CD8-positive, alpha-beta memory T cell (primary cell): Measurements from ENCODE around the gene MEIS2. TPM values are rescaled to one million over a fixed set of nuclear protein-coding genes. Genes with fewer than 3 reads are reported as not detected.

Experiments used
- CTCF ChIA-PET: fragments of 350-600 bp; sonication (Branson Sonifier 250); formaldehyde crosslinking; loops from one replicate; lab custom pipeline; 2021; ENCODE audit warnings: antibody characterized with exemption; lab: Charles Lee
- POLR2A ChIA-PET: fragments of 350-600 bp; sonication (Branson Sonifier 250); formaldehyde crosslinking; loops from one replicate; lab custom pipeline; 2021; ENCODE audit warnings: antibody characterized with exemption; lab: Charles Lee
- DNase-seq, 5 donors: peaks; one replicate each; pipeline versions ENCODE4 v3.0.0 to v3.0.0-alpha.2; 2020 to 2022; ENCODE audit warnings: mixed read lengths in 1 of 5
- H3K27ac ChIP-seq: one replicate; pipeline ENCODE4 v1.7.0; 2013; ENCODE audit warnings: low read depth, mild to moderate bottlenecking, low read length, moderate library complexity
- H3K27me3 ChIP-seq: 2 replicates; pipeline ENCODE4 v1.7.0; 2013; ENCODE audit warnings: low read length, mild to moderate bottlenecking; ENCODE audit not compliant: insufficient read depth, poor library complexity, severe bottlenecking
- H3K36me3 ChIP-seq: 2 replicates; pipeline ENCODE4 v1.7.0; 2013; ENCODE audit warnings: mild to moderate bottlenecking, low read length, moderate library complexity; ENCODE audit not compliant: insufficient read depth
- H3K4me1 ChIP-seq: 2 replicates; pipeline ENCODE4 v1.7.0; 2013; ENCODE audit warnings: mild to moderate bottlenecking, low read length, moderate library complexity; ENCODE audit not compliant: insufficient read depth
- H3K4me3 ChIP-seq: 2 replicates; pipeline ENCODE4 v1.7.0; 2013; ENCODE audit warnings: mild to moderate bottlenecking, low read length
- H3K9me3 ChIP-seq: 2 replicates; pipeline ENCODE4 v1.7.0; 2013; ENCODE audit warnings: mild to moderate bottlenecking, low read length
- H3K27ac Mint-ChIP-seq, 8 donors: one replicate each; pipeline ENCODE4 v1.8.0; 2020 to 2021; ENCODE audit warnings: mixed read lengths in 8 of 8, mild to moderate bottlenecking in 6 of 8, inconsistent platforms in 3 of 8, moderate library complexity in 3 of 8
- H3K27me3 Mint-ChIP-seq, 2 donors: one replicate each; pipeline ENCODE4 v1.8.0; 2020 to 2021; ENCODE audit warnings: mixed read lengths in 2 of 2, mild to moderate bottlenecking in 1 of 2, moderate library complexity in 1 of 2
- H3K36me3 Mint-ChIP-seq, 3 donors: one replicate each; pipeline ENCODE4 v1.8.0; 2020 to 2021; ENCODE audit warnings: mixed read lengths in 3 of 3, inconsistent platforms in 1 of 3, mild to moderate bottlenecking in 1 of 3
- H3K4me1 Mint-ChIP-seq, 3 donors: one replicate each; pipeline ENCODE4 v1.8.0; 2020 to 2021; ENCODE audit warnings: mixed read lengths in 3 of 3, inconsistent platforms in 1 of 3, mild to moderate bottlenecking in 1 of 3
- H3K4me3 Mint-ChIP-seq, 7 donors: one replicate each; pipeline ENCODE4 v1.8.0; 2020 to 2021; ENCODE audit warnings: mixed read lengths in 7 of 7, mild to moderate bottlenecking in 6 of 7, moderate library complexity in 4 of 7, inconsistent platforms in 2 of 7
- H3K9me3 Mint-ChIP-seq, 5 donors: one replicate each; pipeline ENCODE4 v1.8.0; 2020 to 2022; ENCODE audit warnings: mixed read lengths in 5 of 5, mild to moderate bottlenecking in 3 of 5, moderate library complexity in 2 of 5, inconsistent platforms in 1 of 5
- polyA plus RNA-seq: library from polyadenylated mRNA; unstranded; fragments of 300-500 nt; fragmentation: Illumina TruSeq; gene quantifications from one replicate; pipeline ENCODE4 v1.2.3, GENCODE V29; 2021
- total RNA-seq, 2 experiments: library from RNA; stranded (reverse); gene quantifications; one replicate each; pipeline ENCODE4 v1.2.3, GENCODE V29; 2021

The MEIS2 gene
- total and polyA plus RNA-seq, 3 experiments from 2014 or later: not detected

DNA sequence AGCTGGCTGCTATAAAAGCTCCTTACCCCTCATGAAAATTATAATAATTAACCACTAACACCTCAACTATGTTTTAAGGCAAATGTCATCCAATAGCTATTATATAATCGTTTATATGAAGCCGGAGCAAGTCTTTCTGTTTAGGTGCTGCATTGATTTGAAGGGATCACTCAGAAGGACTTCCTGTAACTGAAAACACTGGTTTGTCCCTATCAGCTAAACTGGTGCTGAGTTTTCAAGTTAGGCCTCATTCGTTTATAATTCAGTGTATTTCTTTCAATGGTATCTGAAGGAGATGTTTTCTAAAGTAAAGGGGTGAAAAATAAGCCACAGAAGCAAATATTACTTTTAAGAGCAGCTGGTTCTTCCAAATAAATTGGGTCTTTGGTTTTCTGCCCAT is 14.2 kb downstream of the MEIS2 start:
- H3K4me3 Mint-ChIP-seq: no peak overlapping the region
- ChIA-PET CTCF (no interaction called here), POLR2A (no interaction called here)
- no peaks in the 10 kb centered on the region for H3K4me1 Mint-ChIP-seq
- Histone ChIP-seq H3K36me3 (no peaks in the 10 kb centered on the region), H3K4me1 (no peaks in the 10 kb centered on the region), H3K9me3 (no peaks in the 10 kb centered on the region), H3K27me3 (no peaks in the 10 kb centered on the region), H3K4me3 (no peak overlapping the region), H3K27ac (no peak overlapping the region)
- DNase-seq: no peak
- no peaks in the 10 kb centered on the region for H3K9me3 Mint-ChIP-seq
- no peaks in the 10 kb centered on the region for H3K36me3 Mint-ChIP-seq
- peaks cover 12 to 15% of the 10 kb centered on the region in 2 donors for H3K27me3 Mint-ChIP-seq
- H3K27ac Mint-ChIP-seq: no peak overlapping the region

DNA sequence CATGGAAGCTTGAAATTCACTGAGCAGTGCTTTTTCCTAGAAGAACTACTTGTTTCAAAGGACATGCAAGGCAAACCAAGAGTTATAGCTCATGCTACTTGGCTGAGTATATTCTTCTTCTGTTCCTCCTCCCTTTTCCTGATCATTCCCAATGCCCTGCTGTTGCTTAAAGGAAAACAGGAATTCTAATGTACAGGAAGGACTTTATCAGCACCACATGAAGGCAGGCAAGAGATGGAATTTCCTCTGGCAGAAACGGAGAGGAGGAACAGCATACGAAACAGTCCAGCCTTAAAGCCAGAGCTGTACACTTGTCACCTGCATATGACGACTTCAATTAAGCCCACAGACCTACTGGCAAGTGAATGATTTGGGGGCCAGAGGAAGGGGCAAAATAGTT is 15.7 kb downstream of the MEIS2 start:
- H3K4me1 ChIP-seq: no peaks in the 10 kb centered on the region
- H3K27ac Mint-ChIP-seq: no peak overlapping the region
- ChIA-PET POLR2A (no interaction called here), CTCF (no interaction called here)
- no peak overlapping the region for H3K4me3 ChIP-seq
- H3K9me3 Mint-ChIP-seq: no peaks in the 10 kb centered on the region
- no peak overlapping the region for H3K27ac ChIP-seq
- no peaks in the 10 kb centered on the region for H3K9me3 ChIP-seq
- no peak for DNase-seq
- no peaks in the 10 kb centered on the region for H3K4me1 Mint-ChIP-seq
- no peaks in the 10 kb centered on the region for H3K36me3 Mint-ChIP-seq
- peaks cover 5 to 10% of the 10 kb centered on the region in 2 donors for H3K27me3 Mint-ChIP-seq
- H3K27me3 ChIP-seq: no peaks in the 10 kb centered on the region
- H3K36me3 ChIP-seq: no peaks in the 10 kb centered on the region
- H3K4me3 Mint-ChIP-seq: no peak overlapping the region

DNA sequence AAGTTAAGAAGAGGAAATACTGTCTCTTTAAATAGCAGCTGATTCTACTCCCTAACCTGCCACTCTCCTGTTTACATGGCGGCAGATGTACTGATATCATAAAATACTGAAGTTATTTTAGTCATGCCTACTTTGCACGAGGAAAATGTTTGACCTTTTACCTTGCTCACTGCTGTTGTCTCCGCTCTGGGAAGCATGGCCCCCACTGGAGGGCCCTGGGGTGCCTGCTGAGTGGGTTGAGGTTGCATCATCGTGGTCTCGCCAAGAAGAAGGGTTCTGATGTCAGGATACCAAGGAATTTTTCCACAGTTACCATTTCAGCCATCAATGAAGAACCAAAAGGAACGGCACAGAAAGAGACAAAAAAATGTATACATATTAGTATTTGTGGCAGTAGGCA is 16.7 kb downstream of the MEIS2 start:
- POLR2A ChIA-PET: no interaction called here
- H3K27ac Mint-ChIP-seq: no peak overlapping the region
- DNase-seq: no peak
- CTCF ChIA-PET: no interaction called here
- Histone ChIP-seq H3K36me3 (no peaks in the 10 kb centered on the region), H3K9me3 (no peaks in the 10 kb centered on the region), H3K27ac (no peak overlapping the region), H3K4me1 (no peaks in the 10 kb centered on the region), H3K4me3 (no peak overlapping the region), H3K27me3 (no peaks in the 10 kb centered on the region)
- H3K4me3 Mint-ChIP-seq: no peak overlapping the region
- H3K9me3 Mint-ChIP-seq: no peaks in the 10 kb centered on the region
- H3K4me1 Mint-ChIP-seq: no peaks in the 10 kb centered on the region
- peaks cover 0 to 4% of the 10 kb centered on the region in 2 donors for H3K27me3 Mint-ChIP-seq
- no peaks in the 10 kb centered on the region for H3K36me3 Mint-ChIP-seq

DNA sequence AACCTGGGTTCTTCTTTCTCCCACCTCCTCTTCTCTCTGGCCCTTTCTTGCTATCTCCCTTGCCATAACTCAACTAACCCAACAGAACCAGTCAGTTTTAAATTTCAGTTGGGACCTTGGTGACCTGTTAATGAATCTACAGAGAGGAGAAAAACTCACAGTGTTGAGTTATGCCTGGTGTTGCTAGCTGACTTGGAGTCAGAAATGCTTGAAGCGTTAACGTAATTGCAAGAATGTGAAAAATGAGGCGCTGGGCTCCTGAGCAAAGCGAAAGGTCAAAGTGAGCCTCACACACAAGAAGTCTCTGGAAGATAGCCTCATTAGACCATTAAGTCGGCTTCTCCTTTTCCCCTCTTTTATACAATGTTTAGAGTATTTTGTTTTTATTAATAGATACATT is 18.4 kb downstream of the MEIS2 start:
- POLR2A ChIA-PET: no interaction called here
- Histone ChIP-seq H3K4me3 (no peak overlapping the region), H3K27ac (no peak overlapping the region), H3K36me3 (no peaks in the 10 kb centered on the region), H3K9me3 (no peaks in the 10 kb centered on the region), H3K27me3 (no peaks in the 10 kb centered on the region), H3K4me1 (no peaks in the 10 kb centered on the region)
- Mint-ChIP-seq H3K4me3 (no peak overlapping the region), H3K36me3 (no peaks in the 10 kb centered on the region), H3K9me3 (no peaks in the 10 kb centered on the region), H3K27ac (no peak overlapping the region), H3K4me1 (no peaks in the 10 kb centered on the region), H3K27me3 (peaks cover 2 to 6% of the 10 kb centered on the region in 2 donors)
- DNase-seq: no peak
- CTCF ChIA-PET: no interaction called here

DNA sequence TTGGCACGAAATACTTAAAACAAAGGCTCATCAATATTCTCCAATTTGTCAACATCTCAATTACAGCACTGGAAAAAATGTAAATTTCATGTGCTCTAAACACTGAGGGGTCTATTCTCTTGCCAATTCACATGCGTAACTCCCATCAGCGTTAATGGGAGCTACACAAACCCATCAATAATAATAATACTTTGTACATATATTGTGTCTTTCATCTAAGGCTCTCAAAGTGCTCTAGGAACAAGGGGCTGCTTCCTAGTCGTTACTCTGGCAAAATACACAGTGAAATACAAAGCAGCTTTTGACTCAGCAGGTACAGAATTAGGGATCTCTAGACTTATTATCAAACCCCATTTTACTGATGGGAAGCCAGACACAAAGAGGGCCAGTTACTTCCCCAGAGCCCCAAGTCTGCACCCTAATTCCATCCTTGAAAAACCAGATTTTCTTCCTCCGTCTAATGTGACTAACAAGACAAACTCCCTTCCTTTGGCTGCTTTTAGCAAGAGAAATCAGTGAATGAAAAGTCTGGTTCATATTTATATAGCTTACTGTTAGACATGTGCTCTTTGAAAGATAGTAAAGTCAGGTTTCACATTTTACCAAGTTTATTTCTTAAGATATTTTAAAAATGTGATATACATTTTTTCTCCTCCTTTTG is 20.0 kb downstream of the MEIS2 start:
- no peak for DNase-seq
- ChIA-PET POLR2A (no interaction called here), CTCF (no interaction called here)
- Mint-ChIP-seq H3K9me3 (no peaks in the 10 kb centered on the region), H3K4me1 (no peaks in the 10 kb centered on the region), H3K27ac (no peak overlapping the region), H3K4me3 (no peak overlapping the region), H3K27me3 (peaks cover 1 to 6% of the 10 kb centered on the region in 2 donors), H3K36me3 (no peaks in the 10 kb centered on the region)
- Histone ChIP-seq H3K4me1 (no peaks in the 10 kb centered on the region), H3K27ac (no peak overlapping the region), H3K4me3 (no peak overlapping the region), H3K9me3 (no peaks in the 10 kb centered on the region), H3K36me3 (no peaks in the 10 kb centered on the region), H3K27me3 (no peaks in the 10 kb centered on the region)

DNA sequence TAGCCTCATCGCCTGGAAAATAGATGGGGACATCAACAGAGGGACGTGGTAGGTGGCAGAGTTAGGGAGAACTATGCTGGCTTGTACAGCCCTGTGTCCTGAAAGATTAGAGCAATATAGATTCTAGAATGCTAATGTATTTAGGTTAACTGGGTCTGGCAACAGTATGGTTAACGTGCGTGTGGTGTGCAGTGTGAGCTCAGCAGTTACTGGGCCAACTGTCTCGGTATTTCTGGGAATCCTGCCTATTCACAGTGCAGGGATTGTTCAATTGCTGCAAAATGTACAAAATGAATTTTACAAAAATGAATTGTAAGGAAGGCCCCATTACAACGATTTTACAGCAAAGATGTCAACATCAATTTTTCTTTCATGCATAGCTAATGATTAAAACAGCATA is 20.6 kb downstream of the MEIS2 start:
- no peak overlapping the region for H3K27ac ChIP-seq
- no peaks in the 10 kb centered on the region for H3K36me3 ChIP-seq
- no peaks in the 10 kb centered on the region for H3K36me3 Mint-ChIP-seq
- H3K4me3 Mint-ChIP-seq: no peak overlapping the region
- ChIA-PET POLR2A (no interaction called here), CTCF (no interaction called here)
- DNase-seq: no peak
- H3K4me1 ChIP-seq: no peaks in the 10 kb centered on the region
- no peak overlapping the region for H3K27ac Mint-ChIP-seq
- no peaks in the 10 kb centered on the region for H3K9me3 Mint-ChIP-seq
- no peak overlapping the region for H3K4me3 ChIP-seq
- no peaks in the 10 kb centered on the region for H3K9me3 ChIP-seq
- peaks cover 1 to 6% of the 10 kb centered on the region in 2 donors for H3K27me3 Mint-ChIP-seq
- H3K27me3 ChIP-seq: no peaks in the 10 kb centered on the region
- no peaks in the 10 kb centered on the region for H3K4me1 Mint-ChIP-seq

DNA sequence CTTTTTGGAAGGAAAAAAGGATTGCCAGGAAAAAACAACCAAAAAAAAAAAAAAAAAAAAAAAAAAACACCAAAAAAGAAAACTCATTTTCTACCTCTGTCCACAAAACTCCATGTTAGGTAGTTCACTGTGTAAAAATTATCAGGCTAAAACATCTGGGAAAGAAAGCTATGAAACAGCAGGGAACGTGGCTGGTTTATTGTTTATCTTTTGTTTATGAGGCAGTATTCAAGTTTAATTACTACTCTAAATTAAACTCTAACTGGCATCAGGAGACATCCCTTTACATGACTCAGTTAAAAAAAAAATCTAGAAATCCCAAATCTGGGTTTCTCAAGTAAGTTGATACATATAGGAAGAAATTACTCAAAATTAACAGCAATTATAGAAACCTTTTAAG is 21.8 kb downstream of the MEIS2 start:
- peaks cover 1 to 6% of the 10 kb centered on the region in 2 donors for H3K27me3 Mint-ChIP-seq
- DNase-seq: no peak
- H3K4me1 Mint-ChIP-seq: no peaks in the 10 kb centered on the region
- Histone ChIP-seq H3K27me3 (no peaks in the 10 kb centered on the region), H3K36me3 (no peaks in the 10 kb centered on the region), H3K9me3 (no peaks in the 10 kb centered on the region), H3K27ac (no peak overlapping the region), H3K4me1 (no peaks in the 10 kb centered on the region), H3K4me3 (no peak overlapping the region)
- no peaks in the 10 kb centered on the region for H3K9me3 Mint-ChIP-seq
- no peak overlapping the region for H3K27ac Mint-ChIP-seq
- no peak overlapping the region for H3K4me3 Mint-ChIP-seq
- ChIA-PET CTCF (no interaction called here), POLR2A (no interaction called here)
- no peaks in the 10 kb centered on the region for H3K36me3 Mint-ChIP-seq

DNA sequence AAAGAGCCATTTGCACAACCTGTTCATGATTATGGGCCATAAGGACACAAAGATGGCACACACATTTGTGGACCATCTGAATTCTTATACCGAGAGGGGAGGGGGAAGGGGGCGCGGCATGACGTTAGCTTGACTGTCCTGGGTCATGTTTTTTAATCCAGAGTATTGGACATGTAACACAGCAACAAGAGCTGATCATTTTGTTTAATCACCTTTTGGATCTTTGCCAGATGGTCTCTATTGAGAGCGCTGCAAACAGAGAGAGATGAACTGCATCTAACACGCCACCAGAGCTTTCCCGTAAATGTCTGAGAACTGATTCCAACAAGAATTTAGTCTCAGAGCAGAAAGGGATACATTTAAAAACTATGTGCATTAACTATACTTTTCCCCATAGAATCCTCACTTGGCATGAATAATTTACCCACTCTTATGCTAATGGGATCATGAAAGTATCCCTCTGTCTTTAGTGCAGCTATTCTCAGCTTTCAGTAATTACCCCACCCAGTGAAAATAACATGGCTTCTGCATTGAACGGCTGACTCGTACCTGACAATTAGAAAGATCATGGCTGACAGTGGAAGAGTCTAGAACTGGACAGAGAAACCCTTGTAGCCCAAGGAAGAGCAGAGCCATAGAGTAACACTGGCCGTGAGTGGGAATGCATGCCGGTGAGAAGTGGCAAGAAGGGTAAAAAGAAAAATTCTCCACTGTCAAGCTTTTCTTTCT is 22.6 kb downstream of the MEIS2 start:
- ChIA-PET POLR2A (no interaction called here), CTCF (no interaction called here)
- Mint-ChIP-seq H3K27me3 (peaks cover 1 to 12% of the 10 kb centered on the region in 2 donors), H3K9me3 (no peaks in the 10 kb centered on the region), H3K4me1 (no peaks in the 10 kb centered on the region), H3K36me3 (no peaks in the 10 kb centered on the region), H3K4me3 (no peak overlapping the region), H3K27ac (no peak overlapping the region)
- Histone ChIP-seq H3K27me3 (no peaks in the 10 kb centered on the region), H3K4me1 (no peaks in the 10 kb centered on the region), H3K36me3 (no peaks in the 10 kb centered on the region), H3K9me3 (no peaks in the 10 kb centered on the region), H3K4me3 (no peak overlapping the region), H3K27ac (no peak overlapping the region)
- DNase-seq: no peak
